ENCODE results near the gene LIF.

LIF gene

DNA sequence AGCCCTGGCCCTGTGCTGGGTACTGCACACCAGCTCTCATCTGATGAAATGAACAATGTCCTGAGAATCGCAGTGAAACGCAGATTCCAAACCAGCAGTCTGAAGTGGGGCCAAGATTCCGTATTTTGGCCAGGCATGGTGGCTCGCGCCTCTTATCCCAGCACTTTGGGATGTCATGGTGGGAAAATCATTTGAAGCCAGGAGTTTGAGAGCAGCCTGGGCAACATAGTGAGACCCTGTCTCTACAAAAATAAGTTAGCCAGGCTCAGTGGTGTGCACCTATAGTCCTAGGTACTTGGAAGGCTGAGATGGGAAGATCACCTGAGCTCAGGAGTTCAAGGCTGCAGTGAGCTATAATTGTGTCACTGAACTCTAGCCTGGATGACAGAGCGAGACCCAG lies 13.0 kb downstream of the LIF start:
- DNase-seq (ENCODE audit: extremely low read depth, insufficient read length): no peak
- Histone ChIP-seq H3K36me3 (ENCODE audit: control insufficient read depth, insufficient read depth, low read length) (no peaks in the 10 kb centered on the region), H3K27me3 (replicated peaks; ENCODE audit: control insufficient read depth, insufficient read depth, low read length) (no peaks in the 10 kb centered on the region; the same call in none of the 2 replicates), H3K4me3 (replicated peaks; ENCODE audit: low read depth, low read length) (no peak overlapping the region)
- TF ChIP-seq, protein P1, sequence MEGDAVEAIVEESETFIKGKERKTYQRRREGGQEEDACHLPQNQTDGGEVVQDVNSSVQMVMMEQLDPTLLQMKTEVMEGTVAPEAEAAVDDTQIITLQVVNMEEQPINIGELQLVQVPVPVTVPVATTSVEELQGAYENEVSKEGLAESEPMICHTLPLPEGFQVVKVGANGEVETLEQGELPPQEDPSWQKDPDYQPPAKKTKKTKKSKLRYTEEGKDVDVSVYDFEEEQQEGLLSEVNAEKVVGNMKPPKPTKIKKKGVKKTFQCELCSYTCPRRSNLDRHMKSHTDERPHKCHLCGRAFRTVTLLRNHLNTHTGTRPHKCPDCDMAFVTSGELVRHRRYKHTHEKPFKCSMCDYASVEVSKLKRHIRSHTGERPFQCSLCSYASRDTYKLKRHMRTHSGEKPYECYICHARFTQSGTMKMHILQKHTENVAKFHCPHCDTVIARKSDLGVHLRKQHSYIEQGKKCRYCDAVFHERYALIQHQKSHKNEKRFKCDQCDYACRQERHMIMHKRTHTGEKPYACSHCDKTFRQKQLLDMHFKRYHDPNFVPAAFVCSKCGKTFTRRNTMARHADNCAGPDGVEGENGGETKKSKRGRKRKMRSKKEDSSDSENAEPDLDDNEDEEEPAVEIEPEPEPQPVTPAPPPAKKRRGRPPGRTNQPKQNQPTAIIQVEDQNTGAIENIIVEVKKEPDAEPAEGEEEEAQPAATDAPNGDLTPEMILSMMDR (IDR thresholded peaks at IDR 0.05; ENCODE audit: insufficient read depth, low read length, poor library complexity, severe bottlenecking): no peak

DNA sequence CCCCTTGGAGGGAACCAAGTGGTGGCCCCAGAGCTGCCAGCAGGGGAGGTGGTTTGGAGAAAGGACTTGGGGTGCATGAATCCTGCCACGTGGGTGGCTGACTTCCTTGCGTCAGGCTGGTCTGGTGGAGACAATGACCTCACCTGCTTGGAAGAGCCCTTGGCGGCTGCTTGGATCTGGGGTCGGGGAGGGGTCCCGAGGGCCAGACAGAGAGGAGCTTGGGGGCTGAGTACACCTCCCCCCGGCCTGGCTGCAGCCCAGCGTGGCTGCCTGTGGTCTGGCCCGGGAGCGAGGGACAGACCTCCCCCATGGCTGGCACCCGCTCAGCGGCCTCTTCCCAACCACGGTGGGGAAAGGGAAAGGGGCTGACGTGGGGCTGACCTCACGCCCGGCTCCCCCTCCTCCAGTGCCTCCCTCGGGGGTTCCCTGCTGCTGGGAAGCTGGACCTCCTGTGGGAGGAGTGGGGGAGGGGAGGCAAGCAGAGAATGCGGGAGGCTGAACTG lies 13.8 kb downstream of the LIF start:
- H3K36me3 ChIP-seq (ENCODE audit: control insufficient read depth, insufficient read depth, low read length): no peaks in the 10 kb centered on the region

DNA sequence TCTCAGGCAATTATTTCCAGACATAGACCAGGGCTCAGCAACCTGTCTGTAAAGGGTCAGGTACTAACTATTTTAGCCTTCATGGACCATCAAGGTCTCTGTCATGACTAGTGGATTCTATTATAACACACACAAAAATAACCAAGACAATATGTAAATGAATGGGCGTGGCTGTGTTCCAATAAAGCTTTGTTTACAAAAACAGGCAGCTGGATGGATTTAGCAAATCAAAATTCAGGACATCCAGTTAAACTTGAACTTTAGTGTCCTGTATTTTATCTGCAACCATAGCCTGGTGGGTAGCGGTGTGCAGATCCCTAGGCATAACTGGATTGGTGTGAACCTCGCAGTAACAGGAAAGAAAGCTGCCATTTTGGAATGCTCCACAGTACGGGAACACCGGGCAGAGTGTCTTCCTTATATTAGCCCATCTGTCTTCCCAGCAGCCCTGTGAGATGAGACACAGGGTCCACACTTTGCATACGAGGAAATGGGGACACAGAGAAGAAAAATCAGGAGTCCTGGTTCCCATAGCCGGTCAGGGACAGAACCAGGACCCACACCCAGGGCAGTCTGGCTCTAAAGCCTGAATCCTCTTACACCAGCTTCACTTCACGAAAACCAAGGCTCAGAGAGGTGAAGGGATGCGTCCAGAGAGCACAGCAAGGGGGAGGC lies 15.6 kb downstream of the LIF start:
- TF ChIP-seq, protein P1 (IDR thresholded peaks at IDR 0.05; ENCODE audit: insufficient read depth, low read length, poor library complexity, severe bottlenecking): no peak
- DNase-seq (ENCODE audit: extremely low read depth, insufficient read length): no peak
- Histone ChIP-seq H3K4me3 (replicated peaks; ENCODE audit: low read depth, low read length) (no peak overlapping the region), H3K36me3 (ENCODE audit: control insufficient read depth, insufficient read depth, low read length) (no peaks in the 10 kb centered on the region), H3K27me3 (replicated peaks; ENCODE audit: control insufficient read depth, insufficient read depth, low read length) (no peaks in the 10 kb centered on the region; the same call in none of the 2 replicates)

More for the DNA sequence above, 13.8 kb downstream of the LIF start:
- TF ChIP-seq, protein P1 (IDR thresholded peaks at IDR 0.05; ENCODE audit: insufficient read depth, low read length, poor library complexity, severe bottlenecking): no peak
- Histone ChIP-seq H3K27me3 (replicated peaks; ENCODE audit: control insufficient read depth, insufficient read depth, low read length) (no peaks in the 10 kb centered on the region; the same call in none of the 2 replicates), H3K4me3 (replicated peaks; ENCODE audit: low read depth, low read length) (no peak overlapping the region)
- no peak for DNase-seq (ENCODE audit: extremely low read depth, insufficient read length)

DNA sequence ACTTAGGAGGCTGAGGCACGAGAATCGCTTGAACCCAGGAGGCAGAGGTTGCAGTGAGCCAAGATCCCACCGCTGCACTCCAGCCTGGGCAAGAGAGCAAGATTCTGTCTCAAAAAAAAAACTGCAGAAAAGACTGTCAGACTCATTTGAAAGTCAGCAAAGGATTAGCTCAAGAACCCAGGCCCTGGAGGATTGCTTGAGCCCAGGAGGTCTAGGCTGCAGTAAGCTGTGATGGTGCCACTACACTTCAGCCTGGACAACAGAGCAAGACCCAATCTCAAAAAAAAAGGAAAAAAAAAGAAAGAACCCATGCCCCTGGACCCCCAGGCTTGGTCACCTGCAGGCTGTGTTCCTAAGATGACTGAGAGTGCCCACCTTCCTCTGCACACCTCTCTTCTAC lies 16.2 kb downstream of the LIF start:
- no peak for DNase-seq (ENCODE audit: extremely low read depth, insufficient read length)
- Histone ChIP-seq H3K4me3 (replicated peaks; ENCODE audit: low read depth, low read length) (no peak overlapping the region), H3K36me3 (ENCODE audit: control insufficient read depth, insufficient read depth, low read length) (no peaks in the 10 kb centered on the region), H3K27me3 (replicated peaks; ENCODE audit: control insufficient read depth, insufficient read depth, low read length) (no peaks in the 10 kb centered on the region; the same call in none of the 2 replicates)
- TF ChIP-seq, protein P1 (IDR thresholded peaks at IDR 0.05; ENCODE audit: insufficient read depth, low read length, poor library complexity, severe bottlenecking): no peak

DNA sequence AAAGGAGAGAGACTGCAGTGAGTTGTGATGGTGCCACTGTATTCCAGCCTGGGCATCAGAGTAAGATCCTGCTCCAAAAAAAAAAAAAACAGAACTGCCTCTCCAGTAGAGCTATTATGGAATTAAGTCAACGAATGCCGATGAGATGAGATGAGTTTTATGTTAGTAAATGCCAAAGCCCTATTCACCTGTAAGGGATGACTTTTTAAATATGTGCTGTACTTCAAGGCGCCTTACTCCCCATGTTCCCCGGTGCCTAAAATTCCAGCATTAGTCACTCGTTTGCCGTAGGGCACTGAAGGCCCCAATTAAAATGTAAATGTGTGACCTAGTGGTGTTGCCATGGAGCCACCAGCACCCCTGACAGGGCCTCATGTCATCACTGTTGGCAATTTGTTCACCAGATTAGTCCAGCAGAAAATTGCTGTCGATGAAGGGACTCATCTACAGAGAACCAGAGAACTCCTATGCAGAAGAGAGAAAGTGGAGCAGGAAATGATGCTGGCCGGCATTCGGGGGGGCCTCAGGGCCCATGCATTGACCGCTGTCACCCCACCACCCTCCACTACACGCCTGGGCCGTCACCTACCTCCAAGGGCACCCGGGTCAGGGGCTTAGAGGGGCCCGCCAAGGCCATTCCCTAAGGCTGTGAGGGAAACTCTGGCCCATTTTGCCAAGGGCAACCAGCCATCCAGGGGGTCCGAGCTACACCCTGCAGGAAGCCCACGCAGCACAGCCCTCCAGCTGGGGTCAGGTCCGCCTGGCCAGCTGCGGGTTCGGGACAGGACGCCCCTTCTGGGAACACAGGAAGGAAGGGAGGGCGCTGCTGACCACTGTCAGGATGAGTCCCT lies 17.8 kb downstream of the LIF start:
- no peak for DNase-seq (ENCODE audit: extremely low read depth, insufficient read length)
- TF ChIP-seq, protein P1 (IDR thresholded peaks at IDR 0.05; ENCODE audit: insufficient read depth, low read length, poor library complexity, severe bottlenecking): no peak
- H3K36me3 ChIP-seq (ENCODE audit: control insufficient read depth, insufficient read depth, low read length): no peaks in the 10 kb centered on the region

More for the DNA sequence above, 17.8 kb downstream of the LIF start:
- Histone ChIP-seq H3K4me3 (replicated peaks; ENCODE audit: low read depth, low read length) (no peak overlapping the region), H3K27me3 (replicated peaks; ENCODE audit: control insufficient read depth, insufficient read depth, low read length) (no peaks in the 10 kb centered on the region; the same call in none of the 2 replicates)
